H9 (cell line): Measurements from ENCODE around the gene FAM53C. TPM values are rescaled to one million over a fixed set of nuclear protein-coding genes. Genes with fewer than 3 reads are reported as not detected.

Source experiments
- DNase-seq: peaks from one replicate; pipeline ENCODE4 v3.0.0-alpha.2; 2017
- H2AFZ ChIP-seq: one replicate; pipeline ENCODE4 v1.6.1; 2013; ENCODE audit warnings: mild to moderate bottlenecking, low read length, control low read depth, moderate library complexity
- H2AK5ac ChIP-seq: 2 replicates; pipeline ENCODE4 v1.6.1; 2013; ENCODE audit warnings: low read length, control low read depth, mixed read lengths; ENCODE audit not compliant: insufficient read length
- H2BK120ac ChIP-seq: one replicate; pipeline ENCODE4 v1.6.1; 2013; ENCODE audit warnings: low read depth, mild to moderate bottlenecking, low read length, control low read depth, inconsistent platforms; ENCODE audit not compliant: poor library complexity, severe bottlenecking
- H2BK12ac ChIP-seq: 2 replicates; pipeline ENCODE4 v1.6.1; 2013; ENCODE audit warnings: low read length, control low read depth, mixed read lengths, low read depth; ENCODE audit not compliant: insufficient read length
- H2BK15ac ChIP-seq: 2 replicates; pipeline ENCODE4 v1.6.1; 2013; ENCODE audit warnings: low read depth, low read length, control low read depth
- H2BK20ac ChIP-seq: one replicate; pipeline ENCODE4 v1.6.1; 2013; ENCODE audit warnings: low read depth, mild to moderate bottlenecking, low read length, control low read depth, inconsistent platforms; ENCODE audit not compliant: poor library complexity, severe bottlenecking
- H2BK5ac ChIP-seq: 2 replicates; pipeline ENCODE4 v1.6.1; 2013; ENCODE audit warnings: low read length, control low read depth, mixed read lengths; ENCODE audit not compliant: insufficient read length
- H3K14ac ChIP-seq: 2 replicates; pipeline ENCODE4 v1.6.1; 2013; ENCODE audit warnings: low read length, control low read depth; ENCODE audit not compliant: insufficient read depth
- H3K18ac ChIP-seq: 2 replicates; pipeline ENCODE4 v1.6.1; 2013; ENCODE audit warnings: low read depth, mild to moderate bottlenecking, mixed read lengths, low read length, control low read depth; ENCODE audit not compliant: insufficient read length
- H3K23ac ChIP-seq: 2 replicates; pipeline ENCODE4 v1.6.1; 2013; ENCODE audit warnings: low read length, control low read depth, mixed read lengths, low read depth; ENCODE audit not compliant: insufficient read length
- H3K23me2 ChIP-seq: 2 replicates; pipeline ENCODE4 v1.6.1; 2013; ENCODE audit warnings: low read depth, mild to moderate bottlenecking, mixed read lengths, low read length, control low read depth; ENCODE audit not compliant: insufficient read length, poor library complexity, severe bottlenecking
- H3K27ac ChIP-seq: 2 replicates; pipeline ENCODE4 v1.5.1; 2013; ENCODE audit warnings: low read length, control low read depth, mixed read lengths, low read depth; ENCODE audit not compliant: insufficient read length
- H3K27me3 ChIP-seq: 2 replicates; pipeline ENCODE4 v1.6.1; 2013; ENCODE audit warnings: low read length, control low read depth, inconsistent platforms; ENCODE audit not compliant: insufficient read depth
- H3K4ac ChIP-seq: 2 replicates; pipeline ENCODE4 v1.6.1; 2013; ENCODE audit warnings: low read depth, mild to moderate bottlenecking, control low read depth, inconsistent platforms, low read length, moderate library complexity
- H3K4me1 ChIP-seq: 2 replicates; pipeline ENCODE4 v1.6.1; 2013; ENCODE audit warnings: low read length, control low read depth, inconsistent platforms; ENCODE audit not compliant: insufficient read depth
- H3K4me2 ChIP-seq: 2 replicates; pipeline ENCODE4 v1.6.1; 2013; ENCODE audit warnings: low read length, control low read depth, mixed read lengths; ENCODE audit not compliant: insufficient read length, insufficient read depth
- H3K56ac ChIP-seq: 2 replicates; pipeline ENCODE4 v1.6.1; 2013; ENCODE audit warnings: low read depth, mild to moderate bottlenecking, mixed read lengths, low read length, control low read depth; ENCODE audit not compliant: insufficient read length
- H3K79me1 ChIP-seq: 2 replicates; pipeline ENCODE4 v1.6.1; 2013; ENCODE audit warnings: low read depth, mild to moderate bottlenecking, moderate library complexity, low read length, control low read depth, inconsistent platforms; ENCODE audit not compliant: insufficient read depth, poor library complexity, severe bottlenecking
- H3K79me2 ChIP-seq: 2 replicates; pipeline ENCODE4 v1.6.1; 2013; ENCODE audit warnings: low read length, control low read depth, inconsistent platforms; ENCODE audit not compliant: insufficient read depth
- H3K9ac ChIP-seq: 2 replicates; pipeline ENCODE4 v1.6.1; 2013; ENCODE audit warnings: low read length, control low read depth, mixed read lengths; ENCODE audit not compliant: insufficient read length; ENCODE audit errors: extremely low read depth
- H3K9me3 ChIP-seq: one replicate; pipeline ENCODE4 v1.6.1; 2013; ENCODE audit warnings: low read depth, low read length, inconsistent platforms; ENCODE audit not compliant: control insufficient read depth
- H3T11ph ChIP-seq: one replicate; pipeline ENCODE4 v1.6.1; 2013; ENCODE audit warnings: mild to moderate bottlenecking, low read length, control low read depth, inconsistent platforms
- H4K20me1 ChIP-seq: one replicate; pipeline ENCODE4 v1.6.1; 2013; ENCODE audit not compliant: control insufficient read depth, insufficient read length, insufficient read depth
- H4K5ac ChIP-seq: 2 replicates; pipeline ENCODE4 v1.6.1; 2013; ENCODE audit warnings: low read depth, mild to moderate bottlenecking, mixed read lengths, low read length, control low read depth; ENCODE audit not compliant: insufficient read length
- H4K8ac ChIP-seq: replicated peaks from 2 replicates; pipeline ENCODE4 v1.6.1; 2013; ENCODE audit warnings: low read length, control low read depth, mixed read lengths, low read depth; ENCODE audit not compliant: insufficient read length
- H4K91ac ChIP-seq: 2 replicates; pipeline ENCODE4 v1.6.1; 2013; ENCODE audit warnings: low read depth, mild to moderate bottlenecking, moderate library complexity, mixed read lengths, low read length, control low read depth; ENCODE audit not compliant: insufficient read length
- H3K27ac Mint-ChIP-seq, 3 experiments: 2 replicates in 2 of 3; 3 replicates in 1 of 3; pipeline ENCODE4 v1.8.0; 2020 to 2021; ENCODE audit warnings: mixed read lengths in 3 of 3, mild to moderate bottlenecking in 1 of 3, moderate library complexity in 1 of 3
- H3K27me3 Mint-ChIP-seq: 2 replicates; pipeline ENCODE4 v1.8.0; 2021; ENCODE audit warnings: low read depth, mild to moderate bottlenecking, moderate library complexity, mixed read lengths
- H3K36me3 Mint-ChIP-seq, 3 experiments: 2 replicates in 2 of 3; 3 replicates in 1 of 3; pipeline ENCODE4 v1.8.0; 2020 to 2021; ENCODE audit warnings: low read depth in 3 of 3, mixed read lengths in 3 of 3; ENCODE audit not compliant: insufficient read depth in 1 of 3
- H3K4me1 Mint-ChIP-seq, 2 experiments: 2 replicates each; pipeline ENCODE4 v1.8.0; 2020; ENCODE audit warnings: mixed read lengths in 2 of 2
- H3K4me3 Mint-ChIP-seq, 2 experiments: 2 replicates in 1 of 2; 3 replicates in 1 of 2; pipeline ENCODE4 v1.8.0; 2020 to 2021; ENCODE audit warnings: mild to moderate bottlenecking in 2 of 2, mixed read lengths in 2 of 2, moderate library complexity in 1 of 2
- H3K9me3 Mint-ChIP-seq, 2 experiments: 2 replicates in 1 of 2; 3 replicates in 1 of 2; pipeline ENCODE4 v1.8.0; 2020; ENCODE audit warnings: mild to moderate bottlenecking in 2 of 2, mixed read lengths in 2 of 2, moderate library complexity in 1 of 2
- CTCF ChIP-seq: fragments of 200-600 bp; sonication (generic); conservative IDR thresholded peaks from 3 replicates; pipeline ENCODE4 v1.8.0; 2021; ENCODE audit warnings: antibody characterized with exemption, mild to moderate bottlenecking
- WGBS: extraction: QIAGEN DNeasy Blood & Tissue Kit; methylation state at CpG from one replicate; pipeline ENCODE4 v1.1.7; 2013; ENCODE audit warnings: missing lambda C conversion rate, low lambda C conversion rate, mixed read lengths; ENCODE audit not compliant: insufficient read length; ENCODE audit errors: extremely low coverage; 5-methylcytosine and 5-hydroxymethylcytosine counted together
- total RNA-seq: library from RNA; stranded (reverse); gene quantifications from 2 replicates; pipeline ENCODE4 v1.2.1, GENCODE V29; 2021

The FAM53C gene
- total RNA-seq, 1 experiment from 2014 or later: 59.6 TPM

- H3K14ac ChIP-seq: peak within 1 kb of the TSS; percentile 77
- no peak within 1 kb of the TSS for H4K8ac ChIP-seq
- H3K79me2 ChIP-seq: peaks cover 2% of the 10 kb centered on the region; the same call in 1 of the 2 replicates
- no peaks in the 10 kb centered on the region for H3K9me3 ChIP-seq
- H3K18ac ChIP-seq: peak within 1 kb of the TSS; percentile 62
- peak within 1 kb of the TSS; percentile 49 for H3K27ac ChIP-seq
- TF ChIP-seq CTCF: no peak
- H3K4me1 ChIP-seq: no peaks in the 10 kb centered on the region; the same call in 1 of the 2 replicates
- H3K4me2 ChIP-seq: peak within 1 kb of the TSS; percentile 89
- Mint-ChIP-seq H3K36me3 (peaks cover 0 to 18% (median 11%) of the 10 kb centered on the region in 3 experiments; a peak in 6 of 7 replicates), H3K4me3 (peak within 1 kb of the TSS; percentile 82 to 89), H3K9me3 (no peaks in the 10 kb centered on the region), H3K27ac (peak within 1 kb of the TSS; percentile 98 to 99 (median 99)), H3K4me1 (peaks cover 14 to 19% of the 10 kb centered on the region in 2 experiments), H3K27me3 (no peaks in the 10 kb centered on the region)
- no peak within 1 kb of the TSS for H2BK15ac ChIP-seq
- no CpG with 5 or more reads among the region's 55 CpGs for WGBS
- H4K20me1 ChIP-seq: no peaks in the 10 kb centered on the region
- H2BK5ac ChIP-seq: no peak within 1 kb of the TSS
- no peaks in the 10 kb centered on the region for H3K27me3 ChIP-seq
- no peak within 1 kb of the TSS for H2BK12ac ChIP-seq
- H2BK20ac ChIP-seq: no peak within 1 kb of the TSS
- H3K56ac ChIP-seq: no peak within 1 kb of the TSS
- no peak within 1 kb of the TSS for H2BK120ac ChIP-seq
- no peak within 1 kb of the TSS for H3K23ac ChIP-seq
- no peak within 1 kb of the TSS for H2AK5ac ChIP-seq
- peaks cover 11% of the 10 kb centered on the region for H3K23me2 ChIP-seq
- no peak within 1 kb of the TSS for H4K91ac ChIP-seq
- H3K4ac ChIP-seq: no peak within 1 kb of the TSS
- H3K9ac ChIP-seq: peak within 1 kb of the TSS; percentile 93
- peak; percentile 99 for DNase-seq
- no peak within 1 kb of the TSS for H4K5ac ChIP-seq
- H3K79me1 ChIP-seq: peaks cover 3% of the 10 kb centered on the region
- H3T11ph ChIP-seq: no peak within 1 kb of the TSS
- H2AFZ ChIP-seq: peak within 1 kb of the TSS; percentile 88
These were observed 6.4 kb upstream of the FAM53C start, which contains the start of gene CDC25C for GRCh38 chr5:138331449-138332368. TSS of gene CDC25C (minus strand) at chr5:138331804. CDS start at chr5:138331180, 624 bp downstream.
